IPS DF 19.7 (cell line): Measurements from ENCODE around the gene GPN2.
"Not testable (repeated sequence)": the region's sequence is repeated elsewhere in the genome, so short reads cannot be mapped to it uniquely, and the experiment has no call there.

Experiments used
- DNase-seq: peaks from one replicate; pipeline ENCODE4 v3.0.0-alpha.2; 2013; ENCODE audit warnings: low read depth, low spot score

GPN2 gene

DNA sequence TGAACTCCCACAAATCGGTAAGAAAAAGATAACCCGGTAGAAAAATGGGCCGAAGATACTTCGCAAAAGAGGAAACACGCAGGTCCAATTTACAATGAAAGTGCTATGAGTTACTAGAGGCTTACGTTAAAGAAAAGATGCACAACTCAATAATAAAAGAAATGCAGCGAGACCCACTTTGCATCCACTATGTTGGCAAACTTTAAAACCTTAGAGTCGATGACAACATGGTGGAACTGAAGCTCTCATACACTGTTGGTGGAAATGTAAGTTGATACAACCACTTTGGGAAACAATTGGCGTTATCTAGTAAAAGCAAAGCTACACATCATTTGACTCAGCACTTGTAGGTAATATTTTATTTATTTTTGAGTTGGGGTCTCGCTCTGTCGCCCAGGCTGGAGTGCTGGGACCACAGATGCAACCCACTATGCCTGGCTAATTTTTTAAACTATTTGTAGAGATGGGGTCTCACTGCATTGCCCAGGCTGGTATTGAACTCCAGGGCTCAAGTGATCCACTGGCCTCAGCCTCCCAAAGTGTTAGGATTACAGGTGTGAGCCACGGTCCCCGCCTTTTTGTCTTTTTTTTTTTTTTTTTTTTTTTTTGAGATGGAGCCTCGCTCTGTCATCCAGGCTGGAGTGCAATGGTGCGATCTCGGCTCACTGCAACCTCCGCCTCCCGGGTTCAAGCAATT, 10.9 kb upstream of the GPN2 start:
- no peak for DNase-seq

DNA sequence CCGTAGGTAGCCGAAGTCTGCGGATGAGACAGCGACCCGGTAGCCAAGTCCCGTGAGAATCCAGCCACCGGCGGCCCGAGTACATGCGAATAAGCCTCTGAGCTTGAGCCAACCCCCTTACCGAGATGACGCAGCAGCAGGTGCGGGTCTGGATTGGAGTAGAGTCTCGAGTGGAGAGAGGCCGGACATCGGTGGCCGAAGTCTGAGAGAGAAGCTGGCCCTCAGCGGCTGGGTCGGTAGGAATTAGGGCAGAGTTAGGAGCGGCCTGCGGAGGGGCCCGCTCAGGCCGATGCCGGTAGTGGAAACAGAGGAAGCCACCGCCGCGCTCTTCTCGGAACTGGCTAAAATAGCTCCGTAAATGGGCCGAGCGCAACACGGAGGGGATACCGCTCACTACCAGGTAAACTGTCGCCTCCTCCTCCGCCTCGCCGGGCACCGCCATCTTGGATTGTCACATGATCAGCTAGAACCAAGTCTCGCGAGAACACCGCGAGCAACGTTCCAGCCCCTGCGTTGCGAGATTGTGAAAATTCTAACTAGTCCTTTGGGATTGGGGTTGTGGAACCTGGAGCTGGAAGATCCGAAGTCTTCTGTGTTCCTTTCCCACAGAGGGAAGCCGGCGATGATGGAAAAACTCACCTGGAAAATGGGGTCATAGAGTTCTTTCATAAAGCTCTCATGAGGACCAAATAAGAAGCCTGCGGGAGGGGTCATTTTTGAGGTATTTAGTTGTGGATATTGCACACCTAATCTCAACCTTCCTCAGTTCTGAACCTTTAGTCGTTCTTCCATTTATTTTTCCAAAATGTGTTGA, 10.1 kb upstream of the GPN2 start, which contains the start of gene GPATCH3:
Gene GPATCH3, minus strand, starts transcription at position 467 of the 814 bp plus-strand sequence. Its CDS starts 25 bp downstream, at position 442.
- peak; percentile 74 for DNase-seq

DNA sequence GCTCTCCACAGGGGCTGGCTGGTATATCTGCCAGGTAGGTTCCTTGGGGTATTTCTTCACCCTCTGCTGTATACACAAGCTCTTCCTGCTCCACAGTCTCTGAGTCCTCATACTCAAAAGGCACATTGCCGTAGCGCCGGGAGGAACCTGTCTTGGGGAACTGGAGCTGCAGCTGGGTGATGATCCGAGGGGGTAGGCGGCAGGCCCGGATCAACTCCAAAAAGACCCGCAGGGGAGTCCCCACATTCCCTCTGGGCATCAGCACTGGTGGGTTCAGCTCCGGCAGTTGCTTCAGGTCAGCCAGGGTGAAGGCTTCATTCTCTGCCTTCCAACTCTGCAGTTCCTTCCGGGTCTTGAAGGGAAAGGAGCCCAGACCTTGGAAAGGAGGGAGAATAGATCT, 7.3 kb upstream of the GPN2 start:
- no peak for DNase-seq

DNA sequence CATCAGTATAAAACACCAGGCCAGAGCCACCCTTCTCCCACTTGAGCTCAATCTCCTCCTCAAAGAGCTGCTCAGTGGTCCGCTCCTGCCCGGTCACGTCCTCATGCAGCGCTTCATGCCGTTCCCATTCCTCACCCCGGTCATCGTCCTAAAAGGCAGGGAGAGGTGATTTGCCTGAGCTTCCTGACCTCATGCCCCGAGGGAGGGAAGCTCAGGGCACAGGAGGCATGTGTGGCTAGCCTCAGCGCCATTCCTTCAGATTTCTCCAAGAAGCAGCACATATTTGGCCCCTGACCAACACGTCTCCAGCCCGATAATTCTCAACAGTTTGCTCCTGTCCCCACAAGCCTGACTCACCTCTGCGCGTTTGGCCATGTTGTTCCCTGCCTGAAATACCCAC, 4.2 kb upstream of the GPN2 start:
- no peak for DNase-seq

DNA sequence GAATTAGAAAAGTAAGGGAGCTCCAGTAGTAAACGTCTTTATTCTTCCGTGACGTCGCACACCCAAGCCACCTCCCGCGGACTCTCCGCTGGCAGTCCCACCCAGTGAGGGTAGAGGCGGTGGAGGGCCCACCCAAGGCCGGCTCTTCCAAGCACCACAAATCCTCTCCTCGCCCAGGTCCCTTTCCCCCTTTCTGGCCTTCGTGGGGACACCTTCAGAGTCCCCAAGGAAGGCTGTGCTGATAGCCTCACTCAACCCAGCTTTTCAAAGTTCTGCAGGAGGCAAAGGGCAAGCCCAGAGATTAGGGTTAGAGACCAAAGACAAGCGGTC, 349 bp upstream of the GPN2 start:
- no peak for DNase-seq

DNA sequence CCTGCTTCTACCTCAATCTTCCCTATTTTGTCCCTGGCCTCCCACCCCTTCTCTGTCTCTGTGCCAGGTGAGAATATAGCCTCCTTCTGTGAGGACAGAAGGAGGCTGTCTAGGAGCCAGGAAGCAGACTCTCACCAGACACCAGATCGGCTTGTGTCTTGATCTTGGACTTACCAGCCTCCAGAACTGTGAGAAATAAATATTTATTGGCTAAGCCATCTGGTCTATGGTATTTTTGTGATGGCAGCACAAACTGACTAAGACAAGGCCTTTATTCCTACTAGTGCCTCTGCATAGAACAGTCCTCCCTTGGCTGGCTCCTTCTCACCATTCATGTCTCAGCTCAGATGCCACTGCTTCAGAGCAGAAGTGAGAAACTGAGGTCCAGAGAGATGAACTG, 1.9 kb downstream of the GPN2 start:
- no peak for DNase-seq

DNA sequence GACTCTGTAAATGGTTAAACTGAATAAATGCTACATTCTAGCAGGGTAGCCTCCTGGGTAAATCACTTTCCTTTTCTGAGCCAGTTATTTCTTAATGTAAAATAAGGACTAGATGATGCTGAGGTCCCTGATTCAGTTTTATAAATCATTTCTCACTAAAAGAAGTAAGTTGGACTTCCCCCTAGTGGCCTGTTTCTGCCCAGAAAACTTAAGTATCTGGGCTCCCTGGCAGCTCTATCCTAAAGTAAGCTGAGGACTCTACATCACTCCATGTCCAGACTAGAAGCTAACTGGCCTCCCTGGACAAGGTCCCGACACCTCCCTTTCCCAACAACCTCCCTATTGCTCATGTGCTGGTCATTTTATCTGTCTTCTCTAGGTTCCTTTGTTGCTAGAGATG, 3.0 kb downstream of the GPN2 start:
- no peak for DNase-seq

DNA sequence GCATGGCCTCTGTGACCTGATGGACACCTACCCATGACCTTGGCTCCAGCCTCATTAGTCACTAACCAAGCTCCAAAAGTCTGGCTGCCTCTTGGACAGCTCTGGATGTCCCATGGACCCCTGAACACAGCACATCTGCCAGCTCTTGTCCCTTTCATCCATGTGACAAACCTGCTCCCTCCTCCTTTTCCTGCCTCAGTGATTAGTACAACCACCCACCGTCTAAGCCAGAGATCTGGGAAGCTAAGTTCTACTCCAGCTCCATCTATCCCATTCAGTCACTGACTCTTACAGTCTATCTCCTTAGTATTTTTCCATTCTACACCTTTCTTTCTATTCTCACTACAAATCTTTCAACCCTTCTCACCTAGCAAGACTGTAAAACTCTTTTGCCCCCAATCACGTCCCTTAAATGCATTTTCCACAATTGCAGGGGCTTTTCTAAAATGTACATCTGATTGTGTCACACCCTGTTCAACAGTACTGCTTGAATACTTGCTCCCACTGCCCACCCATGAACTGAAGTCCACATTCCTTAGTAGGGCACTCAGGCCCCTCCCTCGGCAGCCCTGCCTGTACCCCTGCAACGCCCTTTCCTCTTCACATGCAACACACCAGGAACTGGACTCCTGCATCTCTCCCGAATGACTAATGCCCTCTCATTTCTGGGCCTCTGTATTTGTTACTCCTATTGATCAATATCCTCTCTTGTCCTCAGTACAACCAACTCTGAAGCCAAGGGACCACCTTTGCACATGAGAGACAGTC, 7.2 kb downstream of the GPN2 start:
- DNase-seq = no peak

DNA sequence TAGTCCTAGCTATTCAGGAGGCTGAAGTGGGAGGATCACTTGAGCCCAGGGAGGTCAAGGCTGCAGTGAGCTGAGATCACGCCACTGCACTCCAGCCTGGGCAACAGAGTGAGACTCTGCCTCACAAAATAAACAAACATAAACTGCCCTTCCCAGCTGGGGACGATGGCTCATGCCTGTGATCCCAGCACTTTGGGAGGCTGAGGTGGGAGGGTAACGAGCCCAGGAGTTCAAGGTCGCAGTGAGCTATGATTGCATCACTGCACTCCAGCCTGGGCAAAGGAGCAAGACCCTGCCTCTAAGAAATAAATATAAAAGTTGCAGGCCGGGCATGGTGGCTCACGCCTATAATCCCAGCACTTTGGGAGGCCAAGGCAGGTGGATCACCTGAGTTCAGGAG, 8.5 kb downstream of the GPN2 start:
- DNase-seq = not testable (repeated sequence)

DNA sequence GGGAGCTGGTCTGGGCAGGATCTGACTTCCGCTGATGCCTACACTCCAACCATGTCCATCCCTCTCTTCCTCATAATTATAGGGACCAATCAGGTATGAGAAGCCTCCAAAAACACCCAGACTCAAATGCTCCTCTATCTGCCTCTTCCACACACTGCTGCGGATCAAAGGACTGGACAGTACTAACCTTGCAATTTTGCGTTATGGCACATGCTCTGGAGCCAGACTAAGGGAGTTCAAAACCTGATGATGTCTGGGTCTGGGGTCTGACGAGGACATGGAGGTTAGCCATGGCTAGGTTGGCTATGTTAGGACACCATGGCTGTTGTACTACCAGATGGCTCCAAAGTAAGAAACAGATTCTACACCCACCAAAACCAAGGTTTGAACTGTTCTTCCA, 10.3 kb downstream of the GPN2 start:
- no peak for DNase-seq

DNA sequence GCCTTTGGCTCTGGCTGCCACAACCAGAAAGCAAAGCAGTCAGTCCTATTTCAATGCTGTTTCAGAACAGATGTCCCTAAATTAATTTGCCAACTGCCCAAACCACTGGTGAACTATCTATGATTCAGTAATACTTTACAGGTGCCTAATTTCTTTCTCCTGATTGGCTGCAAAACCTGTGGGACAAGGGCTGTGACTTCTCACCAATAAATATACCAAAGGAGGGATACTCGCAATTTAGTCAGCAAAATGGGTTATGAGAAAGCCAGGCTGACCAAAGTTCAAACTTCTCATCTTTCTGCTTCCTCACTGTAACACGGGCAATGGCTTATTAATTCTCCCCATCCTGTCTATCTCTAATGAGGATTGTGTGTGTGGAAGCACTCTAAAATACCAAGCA, 12.8 kb downstream of the GPN2 start:
- DNase-seq = no peak

DNA sequence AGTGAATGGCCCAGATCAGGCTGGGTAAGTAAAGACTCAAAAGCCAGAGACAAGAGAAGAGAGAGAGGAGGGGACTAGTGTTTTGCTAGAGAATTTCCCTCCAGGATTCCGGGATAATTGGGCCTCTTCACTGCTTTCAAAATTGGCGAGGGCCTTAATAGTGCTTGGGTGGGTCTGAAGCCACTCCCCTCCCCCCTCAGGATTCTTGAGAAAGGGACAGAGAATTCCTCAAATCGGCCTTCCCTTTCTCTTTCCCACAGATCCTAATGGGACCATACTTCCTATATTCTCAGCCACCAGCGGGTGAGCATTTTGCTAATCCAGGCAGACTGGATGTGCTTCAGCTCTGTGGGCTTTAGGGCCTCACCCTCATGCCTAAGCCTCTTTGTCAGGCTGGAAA, 15.2 kb downstream of the GPN2 start:
- no peak for DNase-seq

DNA sequence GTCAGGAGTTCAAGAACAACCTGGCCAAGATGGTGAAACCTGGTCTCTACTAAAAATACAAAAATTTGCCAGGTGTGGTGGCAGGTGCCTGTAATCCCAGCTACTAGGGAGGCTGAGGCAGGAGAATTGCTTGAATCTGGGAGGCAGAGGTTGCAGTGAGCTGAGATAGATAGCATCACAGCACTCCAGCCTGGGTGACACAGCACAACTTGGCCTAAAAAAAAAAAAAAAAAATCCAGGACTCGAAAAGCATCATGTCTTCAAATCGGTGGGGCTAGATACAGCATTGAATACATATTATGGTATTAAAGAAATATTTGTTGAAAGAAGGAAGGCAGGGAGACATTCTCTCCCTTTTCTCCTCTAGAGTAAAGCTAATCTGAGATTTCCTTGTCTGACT, 17.0 kb downstream of the GPN2 start:
- DNase-seq = not testable (repeated sequence)

DNA sequence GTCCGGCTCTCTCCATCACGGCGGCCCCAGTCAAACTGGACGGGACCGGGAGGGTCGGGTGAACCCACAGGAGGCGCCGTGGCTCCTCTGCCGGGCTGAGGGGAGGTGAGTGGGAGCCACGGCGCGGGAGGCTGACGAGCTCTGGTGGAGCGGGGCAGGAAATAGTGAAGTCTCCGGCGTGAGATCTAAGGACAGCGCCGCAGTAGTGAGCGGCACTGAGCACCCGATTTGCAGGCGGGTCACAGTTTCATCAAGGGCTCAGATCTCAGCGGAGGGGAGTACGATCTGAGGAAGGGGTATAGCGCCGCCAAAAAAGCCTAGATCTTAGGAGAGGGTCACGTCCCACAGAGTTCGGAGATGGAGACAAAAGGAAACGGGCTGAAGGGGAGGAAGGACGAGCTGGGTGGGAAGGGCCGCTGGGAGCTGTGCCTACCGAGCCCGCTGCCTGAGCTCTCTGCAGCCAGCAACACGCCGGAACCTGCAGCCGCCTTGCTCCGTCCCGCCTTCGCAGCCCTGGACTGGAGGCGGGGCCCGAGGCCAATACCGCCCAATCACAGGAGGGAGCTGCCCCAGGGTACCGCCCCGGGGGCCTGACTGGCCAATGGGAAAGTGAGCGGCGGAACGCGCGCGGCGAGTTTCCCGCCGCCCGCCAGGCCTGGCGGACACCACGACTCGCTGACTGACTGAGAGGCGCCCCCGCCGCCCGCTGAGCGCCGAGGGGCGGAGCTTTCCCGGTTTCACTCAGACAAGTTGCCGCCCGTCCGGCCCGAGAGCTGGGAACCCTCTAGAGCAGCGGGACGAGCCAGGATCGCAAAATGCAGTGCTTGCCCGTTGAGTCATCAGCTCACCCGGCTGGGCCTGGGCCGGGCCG, 25.2 kb downstream of the GPN2 start:
- peak; percentile 75 for DNase-seq

DNA sequence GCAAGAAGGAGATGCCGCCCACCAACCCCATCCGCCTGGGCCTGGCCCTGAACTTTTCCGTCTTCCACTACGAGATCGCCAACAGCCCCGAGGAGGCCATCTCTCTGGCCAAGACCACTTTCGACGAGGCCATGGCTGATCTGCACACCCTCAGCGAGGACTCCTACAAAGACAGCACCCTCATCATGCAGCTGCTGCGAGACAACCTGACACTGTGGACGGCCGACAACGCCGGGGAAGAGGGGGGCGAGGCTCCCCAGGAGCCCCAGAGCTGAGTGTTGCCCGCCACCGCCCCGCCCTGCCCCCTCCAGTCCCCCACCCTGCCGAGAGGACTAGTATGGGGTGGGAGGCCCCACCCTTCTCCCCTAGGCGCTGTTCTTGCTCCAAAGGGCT, 26.4 kb downstream of the GPN2 start:
- DNase-seq = no peak

DNA sequence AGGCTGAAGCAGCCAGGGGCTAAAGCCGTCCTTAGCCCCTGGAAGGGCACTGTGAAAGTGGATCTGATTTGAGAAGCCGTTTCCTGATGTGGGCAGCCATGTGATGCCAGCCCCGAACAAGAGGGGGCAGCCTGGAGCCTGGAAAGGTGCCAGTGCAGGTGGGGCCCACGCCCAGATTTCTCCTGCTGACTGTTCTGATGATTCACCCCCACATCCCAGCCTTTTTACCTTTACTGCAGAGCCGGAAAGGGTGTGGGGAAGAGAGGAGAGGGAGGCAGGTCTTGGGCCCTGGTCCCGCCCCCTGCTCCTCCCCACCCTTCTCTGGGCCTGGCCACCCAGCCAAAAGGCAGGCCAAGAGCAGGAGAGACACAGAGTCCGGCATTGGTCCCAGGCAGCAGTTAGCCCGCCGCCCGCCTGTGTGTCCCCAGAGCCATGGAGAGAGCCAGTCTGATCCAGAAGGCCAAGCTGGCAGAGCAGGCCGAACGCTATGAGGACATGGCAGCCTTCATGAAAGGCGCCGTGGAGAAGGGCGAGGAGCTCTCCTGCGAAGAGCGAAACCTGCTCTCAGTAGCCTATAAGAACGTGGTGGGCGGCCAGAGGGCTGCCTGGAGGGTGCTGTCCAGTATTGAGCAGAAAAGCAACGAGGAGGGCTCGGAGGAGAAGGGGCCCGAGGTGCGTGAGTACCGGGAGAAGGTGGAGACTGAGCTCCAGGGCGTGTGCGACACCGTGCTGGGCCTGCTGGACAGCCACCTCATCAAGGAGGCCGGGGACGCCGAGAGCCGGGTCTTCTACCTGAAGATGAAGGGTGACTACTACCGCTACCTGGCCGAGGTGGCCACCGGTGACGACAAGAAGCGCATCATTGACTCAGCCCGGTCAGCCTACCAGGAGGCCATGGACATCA, 27.1 kb downstream of the GPN2 start, which contains the start of gene SFN:
Gene SFN, plus strand, starts transcription at position 369 of the 904 bp plus-strand sequence. Its CDS starts 64 bp downstream, at position 433.
- peak; percentile 81 for DNase-seq

DNA sequence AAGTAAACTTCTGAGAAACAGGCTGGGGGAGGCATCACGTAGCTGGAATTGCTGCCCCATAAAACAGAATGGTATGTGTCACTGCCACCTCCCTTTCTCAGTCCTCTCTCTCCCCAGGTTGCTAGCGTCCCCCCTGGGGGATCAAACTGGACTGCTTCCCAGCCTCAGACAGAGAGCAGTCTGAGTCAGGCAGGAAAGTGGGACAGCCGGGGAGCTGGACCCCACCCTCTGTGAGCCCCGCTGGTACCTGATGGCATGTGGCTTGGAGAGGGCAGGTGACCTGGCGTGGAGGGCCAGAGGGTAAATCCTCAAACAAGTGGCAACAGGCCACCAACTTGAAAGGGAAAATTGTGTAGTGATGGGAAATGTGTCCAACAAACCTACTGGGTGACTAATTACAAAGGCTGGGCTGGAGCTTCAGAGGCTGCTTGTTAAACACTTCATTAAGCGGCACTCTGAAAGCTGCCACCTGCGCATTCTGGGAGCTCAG, 28.1 kb downstream of the GPN2 start:
- no peak for DNase-seq

DNA sequence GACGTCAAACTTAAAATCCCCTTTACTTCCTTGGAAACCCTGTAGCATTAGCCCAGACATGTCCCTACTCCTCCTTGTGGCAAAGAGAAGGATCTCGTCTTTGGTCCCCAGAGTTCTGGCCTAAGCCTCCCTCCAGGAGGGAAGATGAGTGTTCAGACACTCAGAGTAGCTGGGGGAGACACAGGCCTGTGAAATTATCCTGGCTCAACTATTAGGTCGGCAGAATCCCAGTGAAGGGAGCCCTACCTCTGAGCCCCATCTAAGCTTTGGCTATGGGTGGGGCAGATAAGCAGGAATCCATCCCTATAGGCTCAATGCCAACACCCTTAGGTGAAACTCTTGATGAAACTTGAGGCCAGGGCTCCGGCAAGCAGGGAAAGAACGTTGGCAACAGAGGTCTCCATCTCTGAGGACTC, 28.8 kb downstream of the GPN2 start:
- DNase-seq = no peak

DNA sequence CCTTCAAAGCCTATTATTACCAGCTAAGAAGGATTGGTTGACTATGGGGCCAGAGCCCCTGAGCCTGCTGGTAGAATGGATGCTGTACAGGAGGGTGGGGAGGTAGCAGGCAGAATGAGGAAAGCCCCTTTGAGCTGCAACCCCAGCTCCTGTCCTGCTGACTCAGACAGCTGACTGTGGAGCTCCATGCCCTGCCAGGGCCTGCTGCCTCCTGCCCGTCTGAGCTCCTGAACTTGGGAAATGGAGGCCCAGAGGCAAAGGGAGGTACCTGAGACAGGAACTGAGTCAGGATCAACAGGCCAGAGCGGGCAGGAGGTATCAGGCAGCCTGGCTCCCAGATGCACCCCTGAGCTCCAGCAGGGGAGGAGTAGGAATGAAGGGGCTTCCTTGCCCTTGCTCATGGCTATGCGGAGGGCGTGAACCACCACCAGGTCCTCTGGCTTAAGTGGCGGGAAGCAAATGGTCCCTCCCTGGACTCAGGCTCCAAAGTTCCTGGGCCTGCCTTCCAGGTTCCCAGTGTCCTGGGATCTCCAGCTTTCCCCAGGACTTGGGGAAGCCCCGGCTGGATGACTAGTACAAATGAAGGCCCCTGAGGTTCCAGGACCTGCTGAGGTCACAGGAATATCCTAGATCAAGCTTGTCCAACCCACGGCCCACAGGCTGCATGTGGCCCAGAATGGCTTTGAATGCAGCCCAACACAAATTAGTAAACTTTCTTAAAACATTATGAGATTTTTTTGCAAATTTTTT, 31.0 kb downstream of the GPN2 start:
- no peak for DNase-seq
